GM12891 (cell line): Measurements from ENCODE around the gene DENND5A.
"Not testable (repeated sequence)": the region's sequence is repeated elsewhere in the genome, so short reads cannot be mapped to it uniquely, and the experiment has no call there.

Experiments
- DNase-seq: peaks from one replicate; pipeline ENCODE4 v3.0.0; 2011; ENCODE audit warnings: low spot score; ENCODE audit not compliant: insufficient read length
- FAIRE-seq: peaks from 2 replicates; lab custom pipeline; 2011; peaks lifted over from hg19 to GRCh38; lab: Jason Lieb, UNC
- PAX5 ChIP-seq: IDR thresholded peaks from 2 replicates; pipeline ENCODE4 v1.6.1; 2011; ENCODE audit warnings: low read length, moderate library complexity, mild to moderate bottlenecking; ENCODE audit not compliant: insufficient read depth, severe bottlenecking
- POLR2A ChIP-seq: IDR thresholded peaks from 2 replicates; pipeline ENCODE4 v1.6.1; 2011; ENCODE audit warnings: low read depth, low read length, control low read depth
- POLR2AphosphoS5 ChIP-seq: IDR thresholded peaks from 2 replicates; pipeline ENCODE4 v1.6.1; 2011; ENCODE audit warnings: low read depth, low read length, control low read depth
- POU2F2 ChIP-seq: IDR thresholded peaks from 2 replicates; pipeline ENCODE4 v1.6.1; 2011; ENCODE audit warnings: low read depth, mild to moderate bottlenecking, control low read depth, low read length, moderate library complexity
- SPI1 ChIP-seq: IDR thresholded peaks from 2 replicates; pipeline ENCODE4 v1.6.1; 2011; ENCODE audit warnings: low read depth, low read length, control low read depth
- TAF1 ChIP-seq: IDR thresholded peaks from 2 replicates; pipeline ENCODE4 v1.6.1; 2011; ENCODE audit warnings: low read depth, low read length, control low read depth

The DENND5A gene

DNA sequence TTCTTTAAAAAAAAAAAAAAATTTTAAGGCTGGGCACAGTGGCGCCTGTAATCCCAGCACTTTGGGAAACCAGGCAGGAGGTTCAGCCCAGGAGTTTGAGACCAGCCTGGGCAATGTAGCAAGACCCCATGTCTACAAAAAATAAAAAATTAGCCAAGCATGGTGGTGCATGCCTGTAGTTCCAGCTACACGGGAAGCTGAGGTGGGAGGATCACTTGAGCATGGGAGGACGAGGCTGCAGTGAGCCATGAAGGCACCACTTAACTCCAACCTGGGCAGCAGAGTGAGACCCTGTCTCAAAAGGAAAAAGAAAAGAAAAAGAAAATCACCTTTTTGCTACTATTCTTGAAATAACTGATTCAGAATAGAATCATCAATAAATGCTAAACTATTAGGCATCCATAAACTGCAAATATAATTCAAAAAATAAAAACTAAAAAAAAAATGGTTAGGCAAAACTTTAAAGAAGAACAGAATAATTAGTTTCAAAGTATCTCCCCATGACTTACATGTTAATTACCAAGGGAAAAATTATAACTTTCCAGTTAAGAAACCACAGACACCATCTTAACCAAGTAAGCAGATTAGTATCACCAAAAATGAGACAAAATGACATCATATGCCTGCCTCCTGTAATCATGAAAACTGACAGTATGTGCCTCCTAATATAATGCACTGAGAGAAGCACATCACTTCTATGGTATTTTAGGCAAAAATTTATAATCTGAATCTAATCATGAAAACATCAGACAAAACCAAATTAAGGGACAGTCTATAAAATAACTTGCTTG, 63.6 kb downstream of the DENND5A start:
- no peak for FAIRE-seq
- DNase-seq = no peak
- TF ChIP-seq TAF1 (no peak), SPI1 (no peak), POU2F2 (no peak), POLR2A (no peak)

DNA sequence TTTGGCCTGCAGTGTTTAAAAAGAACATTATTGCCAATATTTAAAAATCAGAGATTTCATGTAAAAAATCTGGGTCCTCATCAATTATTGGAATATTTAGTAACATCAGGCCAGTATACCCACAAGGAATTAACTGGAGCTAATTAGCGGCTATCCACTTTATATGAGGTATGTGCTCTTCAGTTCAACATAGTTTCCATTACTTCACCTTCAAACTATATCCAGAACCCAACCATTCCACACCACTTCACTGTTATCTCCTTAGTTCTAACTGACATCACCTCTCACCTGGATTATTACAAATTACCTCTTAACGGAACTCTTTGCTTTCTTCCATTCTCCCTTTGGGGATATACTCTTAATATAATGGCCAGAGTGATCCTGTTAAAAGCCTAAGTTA, 64.7 kb downstream of the DENND5A start:
- TF ChIP-seq TAF1 = no peak
- no peak for TF ChIP-seq POU2F2
- no peak for TF ChIP-seq SPI1
- TF ChIP-seq POLR2AphosphoS5 = no peak
- no peak for TF ChIP-seq POLR2A
- no peak for TF ChIP-seq PAX5

DNA sequence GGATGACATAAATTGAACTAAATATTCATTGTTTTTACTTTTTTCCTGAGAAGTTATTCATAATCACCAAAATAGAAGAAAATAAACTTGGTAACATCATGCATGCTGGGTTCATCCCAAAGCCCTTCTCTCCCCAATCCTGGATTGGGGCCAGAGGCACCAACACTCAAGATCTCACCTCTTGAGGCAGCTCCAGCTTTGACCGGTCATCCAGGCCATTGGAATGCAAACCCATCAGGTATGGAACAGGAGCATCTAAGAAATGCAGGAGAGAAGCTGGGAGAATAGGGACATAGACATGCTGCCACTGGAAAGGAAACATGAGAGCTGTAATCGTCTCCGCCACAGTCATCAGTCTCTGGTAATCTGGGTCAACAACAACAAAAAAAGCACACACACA, 71.8 kb downstream of the DENND5A start:
- no peak for TF ChIP-seq POLR2A
- no peak for TF ChIP-seq POLR2AphosphoS5
- TF ChIP-seq TAF1 = no peak
- TF ChIP-seq POU2F2 = no peak
- TF ChIP-seq PAX5 = no peak
- TF ChIP-seq SPI1 = no peak
- no peak for FAIRE-seq
- DNase-seq = no peak

More for the DNA sequence above, 64.7 kb downstream of the DENND5A start:
- DNase-seq (no peak), FAIRE-seq (no peak)

DNA sequence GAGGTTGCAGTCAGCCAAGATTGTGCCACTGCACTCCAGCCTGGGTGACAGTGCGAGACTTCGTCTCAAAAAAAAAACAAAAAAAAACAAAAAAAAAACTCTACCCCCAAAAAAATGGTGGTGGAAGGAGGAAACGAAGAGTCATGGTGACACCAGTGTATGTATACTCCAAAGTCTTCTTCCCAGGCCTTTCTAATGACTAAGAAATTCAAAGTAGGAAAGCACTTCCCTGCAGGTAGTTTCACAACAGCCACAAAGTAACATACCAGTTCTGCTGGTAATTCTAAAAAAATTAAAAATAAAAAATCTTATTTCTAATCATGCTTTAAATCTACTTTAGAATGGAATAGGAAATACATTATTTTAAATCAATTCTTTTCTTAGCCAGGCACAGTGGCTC, 72.6 kb downstream of the DENND5A start:
- no peak for TF ChIP-seq TAF1
- no peak for TF ChIP-seq POLR2A
- no peak for TF ChIP-seq POU2F2
- FAIRE-seq (no peak), DNase-seq (no peak)

DNA sequence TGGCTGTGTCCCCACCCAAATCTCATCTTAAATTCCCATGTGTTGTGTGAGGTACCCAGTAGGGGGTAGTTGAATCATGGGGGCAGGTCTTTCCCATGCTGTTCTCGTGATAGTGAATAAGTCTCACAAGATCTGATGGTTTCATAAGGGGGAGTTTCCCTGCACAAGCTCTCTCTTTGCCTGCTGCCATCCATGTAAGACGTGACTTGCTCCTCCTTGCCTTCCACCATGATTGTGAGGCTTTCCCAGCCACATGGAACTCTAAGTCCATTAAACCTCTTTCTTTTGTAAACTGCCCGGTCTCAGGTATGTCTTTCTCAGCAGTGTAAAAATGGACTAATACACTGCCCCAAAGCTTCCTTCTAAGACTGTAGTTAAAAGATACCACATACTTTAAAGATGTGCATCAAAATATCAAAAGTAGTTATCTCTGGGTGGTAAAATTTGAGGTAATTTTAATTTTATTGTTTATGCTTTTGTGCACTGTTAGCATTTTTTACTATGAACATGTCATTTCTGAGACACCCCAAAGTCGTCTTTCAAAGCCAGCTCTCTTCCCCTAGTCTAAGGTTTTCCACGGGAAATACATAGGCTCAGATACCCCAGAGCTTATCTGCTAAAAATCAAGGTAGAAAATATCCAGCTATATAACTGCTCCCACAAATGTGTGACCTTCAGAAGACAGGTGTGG, 74.7 kb downstream of the DENND5A start:
- not testable (repeated sequence) for DNase-seq, FAIRE-seq

DNA sequence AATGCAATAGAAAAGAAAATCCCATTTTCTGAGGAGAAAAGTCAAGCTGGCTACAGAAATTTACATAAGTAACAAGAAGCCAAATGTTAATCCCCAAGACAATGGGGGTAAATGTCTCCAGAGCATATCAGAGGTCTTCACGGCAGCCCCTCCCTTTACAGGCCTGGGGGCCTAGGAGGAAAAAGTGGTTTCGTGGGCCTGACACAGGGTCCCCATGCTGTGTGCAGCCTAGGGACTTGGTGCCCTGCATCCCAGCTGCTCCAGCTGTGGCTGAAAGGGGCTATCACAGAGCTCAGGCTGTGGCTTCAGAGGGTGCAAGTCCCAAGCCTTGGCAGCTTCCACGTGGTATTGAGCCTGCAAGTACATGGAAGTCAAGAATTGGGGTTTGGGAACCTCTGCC, 76.3 kb downstream of the DENND5A start:
- not testable (repeated sequence) for DNase-seq, FAIRE-seq

DNA sequence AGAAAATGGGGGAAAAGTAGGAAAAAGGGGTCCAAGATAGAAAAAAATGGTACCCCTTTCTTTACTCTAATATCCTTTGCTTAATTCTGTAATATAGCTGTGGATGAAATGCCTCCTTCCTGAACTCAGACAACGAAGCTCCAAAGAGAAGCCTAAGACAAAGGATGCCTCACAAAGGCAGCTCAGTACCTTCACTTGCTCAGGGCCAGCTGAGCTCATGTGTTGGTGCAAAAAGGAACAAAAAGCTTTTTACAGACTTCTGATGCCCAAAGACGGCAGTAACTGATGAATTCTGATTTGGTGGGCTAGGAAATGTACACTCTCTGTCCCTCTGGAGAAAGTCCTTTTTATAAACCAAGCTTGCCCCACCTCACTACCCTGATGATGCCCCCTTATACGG, 77.5 kb downstream of the DENND5A start:
- TF ChIP-seq POLR2A (no peak), POLR2AphosphoS5 (no peak), POU2F2 (no peak), SPI1 (no peak), PAX5 (no peak), TAF1 (no peak)
- FAIRE-seq (no peak), DNase-seq (no peak)

DNA sequence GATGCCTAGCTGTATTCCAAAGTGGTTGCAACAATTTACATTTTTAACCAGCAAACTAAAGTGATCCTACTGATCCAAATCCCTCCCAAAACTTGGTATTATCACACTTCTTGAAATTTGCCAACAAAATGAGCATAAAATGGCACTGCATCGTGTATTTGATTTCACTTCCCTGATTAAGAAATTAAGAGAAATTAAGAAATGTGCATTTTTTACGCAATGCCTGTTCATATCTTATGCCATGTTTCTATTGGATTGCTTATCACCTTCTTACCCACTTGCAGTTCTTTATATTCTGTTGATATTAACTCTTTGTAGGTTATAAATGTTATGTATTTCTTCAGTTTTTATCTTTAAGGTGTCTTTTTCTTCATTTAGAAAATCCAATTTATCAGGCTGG, 80.6 kb downstream of the DENND5A start:
- DNase-seq (no peak), FAIRE-seq (no peak)
- TF ChIP-seq POLR2A (no peak), TAF1 (no peak), PAX5 (no peak), POU2F2 (no peak), SPI1 (no peak)

DNA sequence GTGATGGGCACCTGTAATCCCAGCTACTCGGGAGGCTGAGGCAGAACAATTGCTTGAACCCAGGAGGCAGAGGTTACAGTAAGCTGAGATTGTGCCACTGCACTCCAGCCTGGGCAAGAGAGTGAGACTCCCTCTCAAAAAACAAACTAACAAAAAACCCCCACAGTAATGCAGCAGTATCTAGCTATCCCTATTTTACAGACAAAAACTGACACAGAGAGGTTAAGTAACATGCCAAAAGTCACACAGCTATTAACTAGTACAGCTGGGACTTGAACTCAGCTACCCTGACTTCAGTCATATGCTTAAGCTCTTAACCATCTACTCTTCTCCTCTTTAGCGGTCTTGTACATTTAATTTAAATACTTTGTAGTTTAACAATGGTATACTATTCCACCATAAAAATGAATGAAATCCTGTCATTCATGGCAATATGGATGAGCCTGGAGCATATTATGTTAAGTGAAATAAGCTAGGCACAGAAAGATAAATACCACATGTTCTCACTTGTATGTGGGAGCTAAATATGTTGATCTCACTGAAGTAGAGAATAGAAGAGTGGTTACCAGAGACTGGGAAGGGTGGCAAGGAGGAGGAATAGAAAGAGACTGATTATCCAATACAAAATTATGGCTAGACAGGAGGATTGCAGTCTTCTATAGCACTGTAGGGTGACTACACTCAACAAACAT, 82.8 kb downstream of the DENND5A start:
- TF ChIP-seq POLR2AphosphoS5 = no peak
- TF ChIP-seq TAF1 = no peak
- no peak for TF ChIP-seq SPI1
- TF ChIP-seq POLR2A = no peak
- TF ChIP-seq PAX5 = no peak
- TF ChIP-seq POU2F2 = no peak
- FAIRE-seq (no peak), DNase-seq (no peak)

DNA sequence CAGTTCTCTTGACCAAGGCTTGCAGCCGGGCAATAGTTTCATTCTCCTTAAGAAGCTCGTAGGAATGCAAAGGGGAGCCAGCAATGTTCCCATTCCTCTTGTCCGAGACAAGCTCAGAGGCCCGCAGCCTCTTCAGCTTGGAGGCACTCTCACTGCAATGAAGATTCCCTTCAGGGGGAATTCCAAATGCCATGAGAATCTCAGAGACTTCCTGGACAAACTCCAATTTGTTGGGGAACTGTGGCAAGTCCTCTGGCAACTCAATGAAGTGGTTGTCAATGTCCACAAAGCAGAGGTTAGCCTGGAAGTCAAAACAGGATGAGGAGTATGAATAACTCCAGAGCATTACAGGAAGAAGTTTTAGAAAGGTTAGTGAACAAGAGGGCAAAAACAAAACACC, 84.4 kb downstream of the DENND5A start:
- no peak for TF ChIP-seq POLR2AphosphoS5
- TF ChIP-seq SPI1 = no peak
- TF ChIP-seq POLR2A = no peak
- no peak for TF ChIP-seq TAF1
- no peak for TF ChIP-seq PAX5
- no peak for TF ChIP-seq POU2F2
- FAIRE-seq (no peak), DNase-seq (no peak)

DNA sequence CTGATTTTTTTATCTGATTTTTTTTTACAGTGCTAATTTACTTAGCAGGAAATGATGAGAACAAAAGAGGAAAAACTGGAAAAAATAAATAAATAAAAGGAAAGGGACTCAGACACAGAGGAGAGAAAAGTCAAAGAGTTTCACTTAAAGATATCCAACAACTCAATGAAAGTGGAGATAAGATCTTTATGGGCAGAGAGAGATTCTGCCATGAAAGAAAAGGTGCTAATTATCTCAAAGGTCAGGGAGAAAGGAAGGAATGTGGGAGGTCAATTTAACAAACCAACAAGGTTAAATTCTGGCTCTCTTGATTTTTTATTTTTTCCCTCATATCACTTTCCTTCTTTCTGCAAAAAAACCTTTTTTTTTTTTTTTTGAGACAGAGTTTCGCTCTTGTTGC, 86.0 kb downstream of the DENND5A start:
- no peak for FAIRE-seq
- TF ChIP-seq POLR2A = no peak
- no peak for TF ChIP-seq PAX5
- TF ChIP-seq POLR2AphosphoS5 = no peak
- TF ChIP-seq POU2F2 = no peak

More for the DNA sequence above, 86.0 kb downstream of the DENND5A start:
- DNase-seq = no peak
